CD4-positive, alpha-beta T cell (primary cell): ENCODE data around the gene RNF128. TPM values are rescaled to one million over a fixed set of nuclear protein-coding genes. Genes with fewer than 3 reads are reported as not detected.

Experiments used
- ATAC-seq: fragments of 200-7000 bp; cut with Tn5 transposase; one replicate; pipeline ENCODE4 v1.10.0; 2022; ENCODE audit warnings: mild to moderate bottlenecking; ENCODE audit not compliant: poor library complexity
- CTCF ChIA-PET: fragments of 350-600 bp; sonication (Branson Sonifier 250); formaldehyde crosslinking; loops from one replicate; lab custom pipeline; 2021; ENCODE audit warnings: antibody characterized with exemption, inconsistent platforms; lab: Charles Lee
- POLR2A ChIA-PET: fragments of 350-600 bp; sonication (Branson Sonifier 250); formaldehyde crosslinking; loops from one replicate; lab custom pipeline; 2021; ENCODE audit warnings: antibody characterized with exemption, inconsistent platforms; lab: Charles Lee
- DNase-seq, 14 experiments: peaks; one replicate each; pipeline ENCODE4 v3.0.0-alpha.2; 2013 to 2020; ENCODE audit warnings: mixed read lengths in 2 of 14
- H3K27ac ChIP-seq, 2 donors: one replicate each; pipeline versions ENCODE4 v1.5.1 to v1.7.0; 2013; ENCODE audit warnings: low read length in 2 of 2, low read depth in 1 of 2, mild to moderate bottlenecking in 1 of 2
- H3K27me3 ChIP-seq, 2 experiments: 1 replicate in 1 of 2; 2 replicates in 1 of 2; pipeline versions ENCODE4 v1.6.1 to v1.7.0; 2013; ENCODE audit warnings: low read length in 2 of 2, control low read depth in 1 of 2, mild to moderate bottlenecking in 1 of 2, moderate library complexity in 1 of 2; ENCODE audit not compliant: insufficient read depth in 2 of 2, control insufficient read depth in 1 of 2
- H3K36me3 ChIP-seq: one replicate; pipeline ENCODE4 v1.6.1; 2013; ENCODE audit warnings: low read length, control low read depth; ENCODE audit not compliant: insufficient read depth
- H3K4me1 ChIP-seq: one replicate; pipeline ENCODE4 v1.6.1; 2013; ENCODE audit warnings: low read length, control low read depth; ENCODE audit not compliant: insufficient read depth
- H3K4me3 ChIP-seq: one replicate; pipeline ENCODE4 v1.5.1; 2013; ENCODE audit warnings: mild to moderate bottlenecking, low read length, moderate library complexity
- H3K9me3 ChIP-seq, 2 experiments: 1 replicate in 1 of 2; 2 replicates in 1 of 2; pipeline versions ENCODE4 v1.6.1 to v1.7.0; 2013; ENCODE audit warnings: low read length in 2 of 2, mild to moderate bottlenecking in 2 of 2, control low read depth in 1 of 2, moderate library complexity in 1 of 2; ENCODE audit not compliant: control insufficient read depth in 1 of 2, insufficient read depth in 1 of 2
- H3K27ac Mint-ChIP-seq: one replicate; pipeline ENCODE4 v1.8.0; 2020; ENCODE audit warnings: mixed read lengths
- H3K27me3 Mint-ChIP-seq: one replicate; pipeline ENCODE4 v1.8.0; 2021; ENCODE audit warnings: mixed read lengths
- H3K36me3 Mint-ChIP-seq: one replicate; pipeline ENCODE4 v1.8.0; 2021; ENCODE audit warnings: low read depth, mixed read lengths
- H3K4me1 Mint-ChIP-seq: one replicate; pipeline ENCODE4 v1.8.0; 2021; ENCODE audit warnings: low read depth, mixed read lengths
- H3K4me3 Mint-ChIP-seq: one replicate; pipeline ENCODE4 v1.8.0; 2020; ENCODE audit warnings: mild to moderate bottlenecking, mixed read lengths
- H3K9me3 Mint-ChIP-seq: one replicate; pipeline ENCODE4 v1.8.0; 2020; ENCODE audit warnings: mixed read lengths
- CTCF ChIP-seq: fragments of 200-600 bp; IDR thresholded peaks from one replicate; pipeline ENCODE4 v1.8.0; 2022; ENCODE audit warnings: antibody characterized with exemption, mild to moderate bottlenecking
- intact Hi-C, 2 experiments: fragments of 100-400 bp; cut with DNase I in 1 of 2; cut with micrococcal nuclease in 1 of 2; formaldehyde crosslinking; loops; one replicate each; pipeline versions ENCODE4 v1.15.1 to v1.9.0; 2023 to 2025; cut with DNase I, micrococcal nuclease
- total RNA-seq, 174 experiments: library from RNA in 2 of 174; stranded (reverse) in 2 of 174; gene quantifications; one replicate each; pipeline ENCODE4 v1.2.3 and lab custom pipeline; 2021 to 2026

The RNF128 gene
- total RNA-seq, 2 experiments from 2014 or later = not detected

DNA sequence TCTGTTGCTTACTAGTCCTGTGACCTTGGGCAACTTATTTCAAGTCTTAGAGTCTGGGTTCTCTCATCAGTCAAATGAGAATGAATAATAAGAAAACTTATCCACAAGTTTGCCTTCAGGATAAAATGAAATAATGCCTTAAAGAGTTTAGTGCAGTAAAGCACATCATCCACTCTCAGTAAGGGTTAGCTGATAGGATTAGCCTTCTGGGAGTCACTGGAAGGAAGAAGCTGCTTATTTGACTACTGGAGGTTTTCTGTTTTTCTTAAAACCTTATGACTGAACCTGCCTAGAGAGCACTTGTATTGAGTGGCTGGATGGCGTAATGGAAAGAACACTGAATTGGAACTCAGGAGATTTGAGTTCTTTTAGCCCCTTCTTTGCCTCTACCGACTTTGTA is 1.8 kb downstream of the RNF128 start:
- no peak overlapping the region for H3K27ac ChIP-seq
- no peaks in the 10 kb centered on the region for H3K36me3 ChIP-seq
- peaks cover 7% of the 10 kb centered on the region for H3K4me1 Mint-ChIP-seq
- H3K27me3 ChIP-seq = peaks cover 0 to 23% of the 10 kb centered on the region in 2 experiments
- H3K9me3 ChIP-seq = no peaks in the 10 kb centered on the region
- peaks cover 50% of the 10 kb centered on the region for H3K27me3 Mint-ChIP-seq
- H3K36me3 Mint-ChIP-seq = no peaks in the 10 kb centered on the region
- no peak overlapping the region for H3K4me3 Mint-ChIP-seq
- no peak for DNase-seq
- H3K4me3 ChIP-seq = no peak overlapping the region
- ATAC-seq = no peak
- intact Hi-C loops = no loop called here
- H3K4me1 ChIP-seq = peaks cover 5% of the 10 kb centered on the region
- no peak for TF ChIP-seq CTCF
- H3K27ac Mint-ChIP-seq = no peak overlapping the region
- H3K9me3 Mint-ChIP-seq = no peaks in the 10 kb centered on the region
- CTCF ChIA-PET = no interaction called here
- POLR2A ChIA-PET = no interaction called here

GRCh38 chrX:106730401-106730800 is 3.9 kb downstream of the RNF128 start:
- Mint-ChIP-seq H3K4me1 (peaks cover 7% of the 10 kb centered on the region), H3K27me3 (peaks cover 31% of the 10 kb centered on the region), H3K36me3 (no peaks in the 10 kb centered on the region), H3K27ac (no peak overlapping the region), H3K9me3 (no peaks in the 10 kb centered on the region), H3K4me3 (no peak overlapping the region)
- Histone ChIP-seq H3K9me3 (no peaks in the 10 kb centered on the region), H3K4me3 (no peak overlapping the region), H3K27me3 (peaks cover 0 to 23% of the 10 kb centered on the region in 2 experiments), H3K4me1 (peaks cover 5% of the 10 kb centered on the region), H3K27ac (no peak overlapping the region), H3K36me3 (no peaks in the 10 kb centered on the region)
- ChIA-PET POLR2A (no interaction called here), CTCF (no interaction called here)
- intact Hi-C loops = no loop called here
- ATAC-seq (no peak), DNase-seq (no peak)
- no peak for TF ChIP-seq CTCF

DNA sequence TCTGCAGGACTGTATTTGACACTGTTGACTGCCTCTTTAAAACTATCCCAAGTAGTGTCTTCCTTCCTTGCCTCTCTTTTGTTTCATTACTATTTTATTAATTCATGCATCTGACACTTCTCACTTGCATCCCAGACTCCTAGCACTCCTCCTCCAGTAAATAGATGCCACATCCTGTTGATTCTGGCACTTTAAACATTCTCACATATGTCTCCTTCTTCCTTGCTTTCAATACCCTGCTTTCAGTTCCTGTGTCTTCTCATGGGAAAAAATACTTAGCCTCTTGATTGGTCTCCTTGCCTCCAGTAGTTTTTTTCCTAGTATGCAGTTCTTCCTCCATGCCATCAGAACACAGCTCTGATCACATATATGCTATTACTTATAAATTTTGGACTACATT is 5.1 kb downstream of the RNF128 start:
- no peaks in the 10 kb centered on the region for H3K36me3 ChIP-seq
- H3K9me3 Mint-ChIP-seq = no peaks in the 10 kb centered on the region
- intact Hi-C loops = no loop called here
- peaks cover 0 to 12% of the 10 kb centered on the region in 2 experiments for H3K27me3 ChIP-seq
- ATAC-seq (no peak), DNase-seq (no peak)
- POLR2A ChIA-PET = no interaction called here
- no peaks in the 10 kb centered on the region for H3K36me3 Mint-ChIP-seq
- H3K27ac Mint-ChIP-seq = no peak overlapping the region
- peaks cover 5% of the 10 kb centered on the region for H3K4me1 ChIP-seq
- H3K4me1 Mint-ChIP-seq = no peaks in the 10 kb centered on the region
- no peaks in the 10 kb centered on the region for H3K9me3 ChIP-seq
- peaks cover 24% of the 10 kb centered on the region for H3K27me3 Mint-ChIP-seq
- H3K27ac ChIP-seq = no peak overlapping the region
- CTCF ChIA-PET = no interaction called here
- H3K4me3 ChIP-seq = no peak overlapping the region
- no peak for TF ChIP-seq CTCF
- no peak overlapping the region for H3K4me3 Mint-ChIP-seq
